Gastroesophageal sphincter (tissue), 3 donors: Measurements from ENCODE around the gene N4BP2.
"Not testable (repeated sequence)": the region's sequence is repeated elsewhere in the genome, so short reads cannot be mapped to it uniquely, and the experiment has no call there.

Experiments
- CTCF ChIP-seq, 4 experiments: fragments of 200-600 bp in 2 of 4; fragments of 450-650 bp in 2 of 4; sonication (generic) in 1 of 4; IDR thresholded peaks; one replicate each; pipeline ENCODE4 v1.5.1; 2017 to 2019; ENCODE audit warnings: antibody characterized with exemption in 4 of 4, mild to moderate bottlenecking in 2 of 4, moderate library complexity in 2 of 4
- EP300 ChIP-seq: sonication (generic); formaldehyde crosslinking; IDR thresholded peaks from one replicate; pipeline ENCODE4 v1.6.1; 2017; ENCODE audit warnings: antibody characterized with exemption, mild to moderate bottlenecking
- POLR2A ChIP-seq, 2 donors: fragments of 450-650 bp; IDR thresholded peaks; one replicate each; pipeline ENCODE4 v1.6.1; 2017; ENCODE audit warnings: antibody characterized with exemption in 2 of 2, mild to moderate bottlenecking in 2 of 2, moderate library complexity in 1 of 2
- POLR2AphosphoS5 ChIP-seq: sonication (generic); formaldehyde crosslinking; IDR thresholded peaks from one replicate; pipeline ENCODE4 v1.6.1; 2017; ENCODE audit warnings: antibody characterized with exemption

GRCh38 chr4:40021116-40021515, 35.5 kb upstream of the N4BP2 start:
- not testable (repeated sequence) for TF ChIP-seq CTCF (IDR thresholded peaks at IDR 0.05); POLR2AphosphoS5; EP300; POLR2A (IDR thresholded peaks at IDR 0.05)
